ENCODE data around the gene ACSF2. TPM values are rescaled to one million over a fixed set of nuclear protein-coding genes. Genes with fewer than 3 reads are reported as not detected.

The ACSF2 gene
- total RNA-seq, 1 experiment from 2014 or later: 17.2 TPM

DNA sequence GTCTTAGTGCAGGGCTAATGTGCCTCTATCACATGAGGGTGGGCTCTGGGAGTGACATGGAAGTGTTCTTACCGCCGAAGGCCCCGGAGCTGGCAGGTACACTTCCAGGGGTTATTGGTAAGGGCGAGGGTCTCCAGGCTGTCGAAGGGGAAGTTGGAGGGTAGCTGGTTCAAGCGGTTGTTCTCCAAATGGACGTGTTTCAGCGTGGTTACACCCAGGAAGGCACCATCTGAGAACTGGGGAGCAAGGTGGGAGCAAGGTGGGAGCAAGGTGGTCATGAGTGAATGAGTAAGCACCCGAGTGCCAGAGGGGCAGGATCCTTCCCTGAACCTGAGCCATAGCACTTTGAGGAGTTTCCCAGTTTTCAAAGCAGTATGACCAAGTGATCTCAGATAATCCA, 39.6 kb downstream of the ACSF2 start:
- TF ChIP-seq TCF7L2 (IDR thresholded peaks at IDR 0.05; ENCODE audit: low read depth, low read length) (no peak), SIN3A (IDR thresholded peaks at IDR 0.05; ENCODE audit: borderline replicate concordance, insufficient read depth, low read depth, low read length) (no peak), POLR2AphosphoS5 (IDR thresholded peaks at IDR 0.05; ENCODE audit: low read depth, low read length) (no peak)
- TF ChIP-seq, protein P1, sequence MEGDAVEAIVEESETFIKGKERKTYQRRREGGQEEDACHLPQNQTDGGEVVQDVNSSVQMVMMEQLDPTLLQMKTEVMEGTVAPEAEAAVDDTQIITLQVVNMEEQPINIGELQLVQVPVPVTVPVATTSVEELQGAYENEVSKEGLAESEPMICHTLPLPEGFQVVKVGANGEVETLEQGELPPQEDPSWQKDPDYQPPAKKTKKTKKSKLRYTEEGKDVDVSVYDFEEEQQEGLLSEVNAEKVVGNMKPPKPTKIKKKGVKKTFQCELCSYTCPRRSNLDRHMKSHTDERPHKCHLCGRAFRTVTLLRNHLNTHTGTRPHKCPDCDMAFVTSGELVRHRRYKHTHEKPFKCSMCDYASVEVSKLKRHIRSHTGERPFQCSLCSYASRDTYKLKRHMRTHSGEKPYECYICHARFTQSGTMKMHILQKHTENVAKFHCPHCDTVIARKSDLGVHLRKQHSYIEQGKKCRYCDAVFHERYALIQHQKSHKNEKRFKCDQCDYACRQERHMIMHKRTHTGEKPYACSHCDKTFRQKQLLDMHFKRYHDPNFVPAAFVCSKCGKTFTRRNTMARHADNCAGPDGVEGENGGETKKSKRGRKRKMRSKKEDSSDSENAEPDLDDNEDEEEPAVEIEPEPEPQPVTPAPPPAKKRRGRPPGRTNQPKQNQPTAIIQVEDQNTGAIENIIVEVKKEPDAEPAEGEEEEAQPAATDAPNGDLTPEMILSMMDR (IDR thresholded peaks at IDR 0.05): no peak
- TF ChIP-seq, protein P2, sequence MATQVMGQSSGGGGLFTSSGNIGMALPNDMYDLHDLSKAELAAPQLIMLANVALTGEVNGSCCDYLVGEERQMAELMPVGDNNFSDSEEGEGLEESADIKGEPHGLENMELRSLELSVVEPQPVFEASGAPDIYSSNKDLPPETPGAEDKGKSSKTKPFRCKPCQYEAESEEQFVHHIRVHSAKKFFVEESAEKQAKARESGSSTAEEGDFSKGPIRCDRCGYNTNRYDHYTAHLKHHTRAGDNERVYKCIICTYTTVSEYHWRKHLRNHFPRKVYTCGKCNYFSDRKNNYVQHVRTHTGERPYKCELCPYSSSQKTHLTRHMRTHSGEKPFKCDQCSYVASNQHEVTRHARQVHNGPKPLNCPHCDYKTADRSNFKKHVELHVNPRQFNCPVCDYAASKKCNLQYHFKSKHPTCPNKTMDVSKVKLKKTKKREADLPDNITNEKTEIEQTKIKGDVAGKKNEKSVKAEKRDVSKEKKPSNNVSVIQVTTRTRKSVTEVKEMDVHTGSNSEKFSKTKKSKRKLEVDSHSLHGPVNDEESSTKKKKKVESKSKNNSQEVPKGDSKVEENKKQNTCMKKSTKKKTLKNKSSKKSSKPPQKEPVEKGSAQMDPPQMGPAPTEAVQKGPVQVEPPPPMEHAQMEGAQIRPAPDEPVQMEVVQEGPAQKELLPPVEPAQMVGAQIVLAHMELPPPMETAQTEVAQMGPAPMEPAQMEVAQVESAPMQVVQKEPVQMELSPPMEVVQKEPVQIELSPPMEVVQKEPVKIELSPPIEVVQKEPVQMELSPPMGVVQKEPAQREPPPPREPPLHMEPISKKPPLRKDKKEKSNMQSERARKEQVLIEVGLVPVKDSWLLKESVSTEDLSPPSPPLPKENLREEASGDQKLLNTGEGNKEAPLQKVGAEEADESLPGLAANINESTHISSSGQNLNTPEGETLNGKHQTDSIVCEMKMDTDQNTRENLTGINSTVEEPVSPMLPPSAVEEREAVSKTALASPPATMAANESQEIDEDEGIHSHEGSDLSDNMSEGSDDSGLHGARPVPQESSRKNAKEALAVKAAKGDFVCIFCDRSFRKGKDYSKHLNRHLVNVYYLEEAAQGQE (IDR thresholded peaks at IDR 0.05; ENCODE audit: insufficient read depth in 1 of 2, low read depth in 2 of 2, low read length in 1 of 2): no peak
- ATAC-seq: no peak
- intact Hi-C loops (cut with micrococcal nuclease; ENCODE audit: unreplicated experiment): no loop called here
- POLR2A ChIA-PET: no interaction called here
- Histone ChIP-seq H3K36me3 (ENCODE audit: control insufficient read depth, insufficient read depth, low read length) (no peaks in the 10 kb centered on the region), H3K4me3 (ENCODE audit: low read depth in 2 of 2, low read length in 2 of 2) (no peak overlapping the region), H3K27me3 (ENCODE audit: control insufficient read depth, insufficient read depth, low read length) (no peaks in the 10 kb centered on the region), H3K9me3 (ENCODE audit: control insufficient read depth, insufficient read depth, low read depth, low read length) (no peaks in the 10 kb centered on the region), H3K4me1 (ENCODE audit: control insufficient read depth, insufficient read depth, low read length) (no peaks in the 10 kb centered on the region; the same call in 1 of the 2 replicates), H3K27ac (ENCODE audit: low read length) (no peak overlapping the region)
- in situ Hi-C loops (cut with HindIII; ENCODE audit: low pct_unique_long_range_greater_than_20kb, low sequenced_read_pairs): no loop called here
- CTCF ChIA-PET: no interaction called here
- BruUV-seq (replicated peaks): no TSS peak
- DNase-seq (ENCODE audit: low read depth, low spot score): no peak

DNA sequence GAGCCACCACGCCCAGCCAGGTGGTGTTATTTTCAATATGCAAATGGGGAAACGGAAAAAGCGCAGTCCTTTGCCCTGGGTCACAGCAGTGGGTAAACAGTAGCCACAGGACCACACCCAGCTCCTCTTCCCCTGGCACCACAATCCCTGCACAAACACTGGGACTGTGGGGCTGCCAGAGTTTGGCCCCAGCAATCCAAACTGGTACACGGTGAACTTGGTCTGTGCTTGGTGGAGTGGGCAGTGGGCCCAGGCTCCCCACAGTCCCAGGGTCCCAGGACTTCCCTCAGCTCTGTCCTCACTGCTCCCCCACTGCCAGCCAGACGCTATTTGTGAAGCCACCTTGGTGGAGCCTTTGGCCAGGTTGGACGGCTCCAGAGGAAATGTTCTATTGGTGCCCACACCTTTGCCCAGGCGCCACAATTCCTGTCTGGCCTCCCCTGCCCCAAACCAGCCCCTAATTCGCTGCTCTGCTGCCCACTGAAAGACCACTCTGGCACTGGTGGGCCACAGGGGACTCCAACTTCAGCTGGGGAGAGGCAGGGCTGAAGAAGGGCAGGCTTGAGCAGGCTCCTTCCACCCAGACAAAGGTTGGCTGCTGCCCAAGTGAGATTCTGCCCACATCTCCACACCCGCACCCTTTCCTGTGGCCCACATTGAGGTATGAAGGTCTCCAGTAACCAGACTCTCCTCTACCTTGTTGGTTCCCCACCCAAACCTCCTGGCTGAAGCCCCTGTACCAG, 40.5 kb downstream of the ACSF2 start:
- ChIA-PET POLR2A (no interaction called here), CTCF (no interaction called here)
- no peak for DNase-seq (ENCODE audit: low read depth, low spot score)
- in situ Hi-C loops (cut with HindIII; ENCODE audit: low pct_unique_long_range_greater_than_20kb, low sequenced_read_pairs) (no loop called here), intact Hi-C loops (cut with micrococcal nuclease; ENCODE audit: unreplicated experiment) (no loop called here)
- Histone ChIP-seq H3K4me3 (ENCODE audit: low read depth in 2 of 2, low read length in 2 of 2) (no peak overlapping the region), H3K9me3 (ENCODE audit: control insufficient read depth, insufficient read depth, low read depth, low read length) (no peaks in the 10 kb centered on the region), H3K4me1 (ENCODE audit: control insufficient read depth, insufficient read depth, low read length) (no peaks in the 10 kb centered on the region; the same call in 1 of the 2 replicates), H3K27me3 (ENCODE audit: control insufficient read depth, insufficient read depth, low read length) (no peaks in the 10 kb centered on the region), H3K27ac (ENCODE audit: low read length) (no peak overlapping the region), H3K36me3 (ENCODE audit: control insufficient read depth, insufficient read depth, low read length) (no peaks in the 10 kb centered on the region)
- no TSS peak for BruUV-seq (replicated peaks)
- no peak for TF ChIP-seq POLR2AphosphoS5 (IDR thresholded peaks at IDR 0.05; ENCODE audit: low read depth, low read length)
- TF ChIP-seq, protein P1 (IDR thresholded peaks at IDR 0.05): no peak
- no peak for TF ChIP-seq TCF7L2 (IDR thresholded peaks at IDR 0.05; ENCODE audit: low read depth, low read length)
- TF ChIP-seq, protein P2 (IDR thresholded peaks at IDR 0.05; ENCODE audit: insufficient read depth in 1 of 2, low read depth in 2 of 2, low read length in 1 of 2): no peak
- no peak for TF ChIP-seq SIN3A (IDR thresholded peaks at IDR 0.05; ENCODE audit: borderline replicate concordance, insufficient read depth, low read depth, low read length)
- ATAC-seq: no peak

Measured in Panc1 (cell line).